HEK293 (cell line): ENCODE measurements around the gene BCORL1.

Experiments used
- HOXC10 ChIP-seq: sonication (generic); formaldehyde crosslinking; IDR thresholded peaks from 2 replicates; pipeline ENCODE4 v1.8.1; 2023; ENCODE audit warnings: mild to moderate bottlenecking, missing genetic modification reagents
- KLF16 ChIP-seq: fragments of 450-650 bp; formaldehyde crosslinking; IDR thresholded peaks from 2 replicates; pipeline ENCODE4 v1.5.1; 2017; ENCODE audit warnings: missing biosample characterization, missing genetic modification characterization
- REPIN1 ChIP-seq: fragments of 450-650 bp; formaldehyde crosslinking; IDR thresholded peaks from 2 replicates; pipeline ENCODE4 v1.5.1; 2017; ENCODE audit warnings: missing biosample characterization, missing genetic modification characterization, low read depth
- YY1 ChIP-seq: fragments of 450-650 bp; formaldehyde crosslinking; IDR thresholded peaks from 2 replicates; pipeline ENCODE4 v1.5.1; 2018; ENCODE audit warnings: missing biosample characterization, missing genetic modification characterization
- ZBTB7A ChIP-seq: fragments of 450-650 bp; formaldehyde crosslinking; IDR thresholded peaks from 2 replicates; pipeline ENCODE4 v1.5.1; 2016; ENCODE audit warnings: low read depth, missing biosample characterization, missing genetic modification characterization
- ZNF174 ChIP-seq: fragments of 450-650 bp; formaldehyde crosslinking; IDR thresholded peaks from 2 replicates; pipeline ENCODE4 v1.5.0; 2017; ENCODE audit warnings: missing biosample characterization, mild to moderate bottlenecking, missing genetic modification characterization
- ZNF175 ChIP-seq: fragments of 450-650 bp; formaldehyde crosslinking; IDR thresholded peaks from 2 replicates; pipeline ENCODE4 v1.5.1; 2016; ENCODE audit warnings: missing biosample characterization, missing genetic modification characterization
- ZNF2 ChIP-seq: fragments of 450-650 bp; formaldehyde crosslinking; IDR thresholded peaks from 2 replicates; pipeline ENCODE4 v1.5.1; 2016; ENCODE audit warnings: missing biosample characterization, missing genetic modification characterization
- ZNF37A ChIP-seq: fragments of 450-650 bp; IDR thresholded peaks from 2 replicates; pipeline ENCODE4 v1.5.1; 2018; ENCODE audit warnings: missing biosample characterization, missing genetic modification characterization
- ZSCAN30 ChIP-seq: fragments of 450-650 bp; IDR thresholded peaks from 2 replicates; pipeline ENCODE4 v1.5.1; 2018; ENCODE audit warnings: missing biosample characterization, mild to moderate bottlenecking, missing genetic modification characterization, moderate library complexity
- TF ChIP-seq, protein P1 (sequence below): sonication (generic); formaldehyde crosslinking; IDR thresholded peaks from 2 replicates; pipeline ENCODE4 v1.8.1; 2022; ENCODE audit warnings: mild to moderate bottlenecking, moderate library complexity, missing genetic modification reagents
- TF ChIP-seq, protein P2 (sequence below): fragments of 450-650 bp; formaldehyde crosslinking; IDR thresholded peaks from 2 replicates; pipeline ENCODE4 v1.5.1; 2016; ENCODE audit warnings: missing biosample characterization, missing genetic modification characterization
- TF ChIP-seq, protein P3 (sequence below): fragments of 450-650 bp; formaldehyde crosslinking; IDR thresholded peaks from 2 replicates; pipeline ENCODE4 v1.5.1; 2016; ENCODE audit warnings: missing biosample characterization, missing genetic modification characterization, borderline replicate concordance

DNA sequence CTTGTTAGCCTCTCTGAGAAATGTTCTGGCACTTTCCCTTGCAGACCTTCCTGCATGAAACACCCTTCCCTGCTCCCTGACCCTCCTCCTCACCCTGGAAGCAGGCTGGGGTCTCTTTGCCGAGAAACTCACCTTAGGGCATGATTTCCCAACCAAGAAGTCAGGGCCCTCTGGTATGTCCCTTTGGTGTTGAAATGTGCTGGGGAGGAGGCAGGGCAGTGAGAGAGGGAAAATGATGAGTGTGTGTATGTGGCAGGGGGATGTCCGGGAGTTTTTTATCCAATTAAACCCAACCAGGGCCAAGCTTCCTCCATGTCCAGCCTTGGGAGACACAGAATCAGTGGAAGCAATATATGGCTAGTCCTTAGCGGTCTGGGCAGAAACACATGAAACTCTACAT, 122.8 kb downstream of the BCORL1 start:
- TF ChIP-seq HOXC10: no peak
- no peak for TF ChIP-seq ZSCAN30
- no peak for TF ChIP-seq YY1 (tag by site-specific recombination)
- TF ChIP-seq, protein P1, sequence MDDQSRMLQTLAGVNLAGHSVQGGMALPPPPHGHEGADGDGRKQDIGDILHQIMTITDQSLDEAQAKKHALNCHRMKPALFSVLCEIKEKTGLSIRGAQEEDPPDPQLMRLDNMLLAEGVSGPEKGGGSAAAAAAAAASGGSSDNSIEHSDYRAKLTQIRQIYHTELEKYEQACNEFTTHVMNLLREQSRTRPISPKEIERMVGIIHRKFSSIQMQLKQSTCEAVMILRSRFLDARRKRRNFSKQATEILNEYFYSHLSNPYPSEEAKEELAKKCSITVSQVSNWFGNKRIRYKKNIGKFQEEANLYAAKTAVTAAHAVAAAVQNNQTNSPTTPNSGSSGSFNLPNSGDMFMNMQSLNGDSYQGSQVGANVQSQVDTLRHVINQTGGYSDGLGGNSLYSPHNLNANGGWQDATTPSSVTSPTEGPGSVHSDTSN: no peak
- no peak for TF ChIP-seq KLF16 (tag by site-specific recombination)
- TF ChIP-seq, protein P2, sequence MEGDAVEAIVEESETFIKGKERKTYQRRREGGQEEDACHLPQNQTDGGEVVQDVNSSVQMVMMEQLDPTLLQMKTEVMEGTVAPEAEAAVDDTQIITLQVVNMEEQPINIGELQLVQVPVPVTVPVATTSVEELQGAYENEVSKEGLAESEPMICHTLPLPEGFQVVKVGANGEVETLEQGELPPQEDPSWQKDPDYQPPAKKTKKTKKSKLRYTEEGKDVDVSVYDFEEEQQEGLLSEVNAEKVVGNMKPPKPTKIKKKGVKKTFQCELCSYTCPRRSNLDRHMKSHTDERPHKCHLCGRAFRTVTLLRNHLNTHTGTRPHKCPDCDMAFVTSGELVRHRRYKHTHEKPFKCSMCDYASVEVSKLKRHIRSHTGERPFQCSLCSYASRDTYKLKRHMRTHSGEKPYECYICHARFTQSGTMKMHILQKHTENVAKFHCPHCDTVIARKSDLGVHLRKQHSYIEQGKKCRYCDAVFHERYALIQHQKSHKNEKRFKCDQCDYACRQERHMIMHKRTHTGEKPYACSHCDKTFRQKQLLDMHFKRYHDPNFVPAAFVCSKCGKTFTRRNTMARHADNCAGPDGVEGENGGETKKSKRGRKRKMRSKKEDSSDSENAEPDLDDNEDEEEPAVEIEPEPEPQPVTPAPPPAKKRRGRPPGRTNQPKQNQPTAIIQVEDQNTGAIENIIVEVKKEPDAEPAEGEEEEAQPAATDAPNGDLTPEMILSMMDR (tag by site-specific recombination): no peak
- TF ChIP-seq ZBTB7A (tag by site-specific recombination): no peak
- TF ChIP-seq, protein P3, sequence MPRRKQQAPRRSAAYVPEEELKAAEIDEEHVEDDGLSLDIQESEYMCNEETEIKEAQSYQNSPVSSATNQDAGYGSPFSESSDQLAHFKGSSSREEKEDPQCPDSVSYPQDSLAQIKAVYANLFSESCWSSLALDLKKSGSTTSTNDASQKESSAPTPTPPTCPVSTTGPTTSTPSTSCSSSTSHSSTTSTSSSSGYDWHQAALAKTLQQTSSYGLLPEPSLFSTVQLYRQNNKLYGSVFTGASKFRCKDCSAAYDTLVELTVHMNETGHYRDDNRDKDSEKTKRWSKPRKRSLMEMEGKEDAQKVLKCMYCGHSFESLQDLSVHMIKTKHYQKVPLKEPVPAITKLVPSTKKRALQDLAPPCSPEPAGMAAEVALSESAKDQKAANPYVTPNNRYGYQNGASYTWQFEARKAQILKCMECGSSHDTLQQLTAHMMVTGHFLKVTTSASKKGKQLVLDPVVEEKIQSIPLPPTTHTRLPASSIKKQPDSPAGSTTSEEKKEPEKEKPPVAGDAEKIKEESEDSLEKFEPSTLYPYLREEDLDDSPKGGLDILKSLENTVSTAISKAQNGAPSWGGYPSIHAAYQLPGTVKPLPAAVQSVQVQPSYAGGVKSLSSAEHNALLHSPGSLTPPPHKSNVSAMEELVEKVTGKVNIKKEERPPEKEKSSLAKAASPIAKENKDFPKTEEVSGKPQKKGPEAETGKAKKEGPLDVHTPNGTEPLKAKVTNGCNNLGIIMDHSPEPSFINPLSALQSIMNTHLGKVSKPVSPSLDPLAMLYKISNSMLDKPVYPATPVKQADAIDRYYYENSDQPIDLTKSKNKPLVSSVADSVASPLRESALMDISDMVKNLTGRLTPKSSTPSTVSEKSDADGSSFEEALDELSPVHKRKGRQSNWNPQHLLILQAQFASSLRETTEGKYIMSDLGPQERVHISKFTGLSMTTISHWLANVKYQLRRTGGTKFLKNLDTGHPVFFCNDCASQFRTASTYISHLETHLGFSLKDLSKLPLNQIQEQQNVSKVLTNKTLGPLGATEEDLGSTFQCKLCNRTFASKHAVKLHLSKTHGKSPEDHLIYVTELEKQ (tag by site-specific recombination): no peak
- TF ChIP-seq ZNF37A (tag by site-specific recombination): no peak
- no peak for TF ChIP-seq ZNF174 (tag by site-specific recombination)
- TF ChIP-seq REPIN1 (tag by site-specific recombination): no peak
- no peak for TF ChIP-seq ZNF2 (tag by site-specific recombination)
- no peak for TF ChIP-seq ZNF175 (tag by site-specific recombination)
